ENCODE measurements around the gene HS6ST3.

HS6ST3 gene

GRCh38 chr13:96834626-96835025 lies 744.7 kb downstream of the HS6ST3 start:
- Histone ChIP-seq H3K4me1 (ENCODE audit: low read length) (no peaks in the 10 kb centered on the region), H3K36me3 (replicated peaks; ENCODE audit: low read depth, low read length) (no peaks in the 10 kb centered on the region), H3K9me3 (ENCODE audit: insufficient read depth, low read length) (no peaks in the 10 kb centered on the region), H3K27me3 (ENCODE audit: low read depth, low read length) (no peaks in the 10 kb centered on the region), H3K4me2 (ENCODE audit: low read length) (no peak overlapping the region), H2AFZ (ENCODE audit: low read depth, low read length) (no peak overlapping the region), H3K4me3 (ENCODE audit: low read length) (no peak overlapping the region), H3K27ac (ENCODE audit: low read length) (no peak overlapping the region), H3K9ac (ENCODE audit: low read length) (no peak overlapping the region), H4K20me1 (ENCODE audit: insufficient read depth, low read length) (no peaks in the 10 kb centered on the region), H3K79me2 (ENCODE audit: low read length) (no peaks in the 10 kb centered on the region)
- TF ChIP-seq CTCF (IDR thresholded peaks at IDR 0.05; ENCODE audit: low read depth, low read length) (no peak), EZH2phosphoT487 (IDR thresholded peaks at IDR 0.05; ENCODE audit: low read depth) (no peak)

- Histone ChIP-seq H3K9me3 (ENCODE audit: insufficient read depth, low read length) (no peaks in the 10 kb centered on the region), H4K20me1 (ENCODE audit: insufficient read depth, low read length) (no peaks in the 10 kb centered on the region), H3K79me2 (ENCODE audit: low read length) (no peaks in the 10 kb centered on the region), H3K4me1 (ENCODE audit: low read length) (no peaks in the 10 kb centered on the region), H3K36me3 (replicated peaks; ENCODE audit: low read depth, low read length) (no peaks in the 10 kb centered on the region), H3K4me2 (ENCODE audit: low read length) (no peak overlapping the region), H3K4me3 (ENCODE audit: low read length) (no peak overlapping the region), H3K27ac (ENCODE audit: low read length) (no peak overlapping the region), H3K9ac (ENCODE audit: low read length) (no peak overlapping the region), H3K27me3 (ENCODE audit: low read depth, low read length) (no peaks in the 10 kb centered on the region), H2AFZ (ENCODE audit: low read depth, low read length) (no peak overlapping the region)
- TF ChIP-seq EZH2phosphoT487 (IDR thresholded peaks at IDR 0.05; ENCODE audit: low read depth) (no peak), CTCF (IDR thresholded peaks at IDR 0.05; ENCODE audit: low read depth, low read length) (no peak)
These were observed 745.6 kb downstream of the HS6ST3 start for GRCh38 chr13:96835546-96835945.

GRCh38 chr13:96836733-96837132 lies 746.8 kb downstream of the HS6ST3 start:
- H3K9ac ChIP-seq (ENCODE audit: low read length) = no peak overlapping the region
- H3K36me3 ChIP-seq (replicated peaks; ENCODE audit: low read depth, low read length) = no peaks in the 10 kb centered on the region
- H4K20me1 ChIP-seq (ENCODE audit: insufficient read depth, low read length) = no peaks in the 10 kb centered on the region
- no peaks in the 10 kb centered on the region for H3K79me2 ChIP-seq (ENCODE audit: low read length)
- no peaks in the 10 kb centered on the region for H3K9me3 ChIP-seq (ENCODE audit: insufficient read depth, low read length)
- no peak overlapping the region for H3K4me2 ChIP-seq (ENCODE audit: low read length)
- no peaks in the 10 kb centered on the region for H3K4me1 ChIP-seq (ENCODE audit: low read length)
- H3K27me3 ChIP-seq (ENCODE audit: low read depth, low read length) = no peaks in the 10 kb centered on the region
- TF ChIP-seq EZH2phosphoT487 (IDR thresholded peaks at IDR 0.05; ENCODE audit: low read depth) = no peak
- TF ChIP-seq CTCF (IDR thresholded peaks at IDR 0.05; ENCODE audit: low read depth, low read length) = no peak
- no peak overlapping the region for H3K4me3 ChIP-seq (ENCODE audit: low read length)
- no peak overlapping the region for H2AFZ ChIP-seq (ENCODE audit: low read depth, low read length)
- no peak overlapping the region for H3K27ac ChIP-seq (ENCODE audit: low read length)

GRCh38 chr13:96837809-96838208 lies 747.9 kb downstream of the HS6ST3 start:
- H3K27me3 ChIP-seq (ENCODE audit: low read depth, low read length) = no peaks in the 10 kb centered on the region
- H3K9ac ChIP-seq (ENCODE audit: low read length) = no peak overlapping the region

More at GRCh38 chr13:96837809-96838208, 747.9 kb downstream of the HS6ST3 start:
- no peaks in the 10 kb centered on the region for H3K79me2 ChIP-seq (ENCODE audit: low read length)
- TF ChIP-seq CTCF (IDR thresholded peaks at IDR 0.05; ENCODE audit: low read depth, low read length) (no peak), EZH2phosphoT487 (IDR thresholded peaks at IDR 0.05; ENCODE audit: low read depth) (no peak)
- H3K4me2 ChIP-seq (ENCODE audit: low read length) = no peak overlapping the region
- H2AFZ ChIP-seq (ENCODE audit: low read depth, low read length) = no peak overlapping the region
- no peaks in the 10 kb centered on the region for H3K9me3 ChIP-seq (ENCODE audit: insufficient read depth, low read length)
- H3K4me3 ChIP-seq (ENCODE audit: low read length) = no peak overlapping the region
- no peaks in the 10 kb centered on the region for H4K20me1 ChIP-seq (ENCODE audit: insufficient read depth, low read length)
- no peaks in the 10 kb centered on the region for H3K36me3 ChIP-seq (replicated peaks; ENCODE audit: low read depth, low read length)
- no peak overlapping the region for H3K27ac ChIP-seq (ENCODE audit: low read length)
- H3K4me1 ChIP-seq (ENCODE audit: low read length) = no peaks in the 10 kb centered on the region

Measured in OCI-LY3 (cell line).